ENCODE measurements around the gene WT1. TPM values are rescaled to one million over a fixed set of nuclear protein-coding genes. Genes with fewer than 3 reads are reported as not detected.

WT1 gene
- total and polyA plus RNA-seq, 2 of the 8 experiments (the other 6 are each of a cell fraction or from before 2014, with no cell fraction given), result 0.05 to 0.17 TPM

- no peak for TF ChIP-seq HDAC6 (IDR thresholded peaks at IDR 0.05; ENCODE audit: low read depth, low read length)
- no peak for TF ChIP-seq FOSL1 (IDR thresholded peaks at IDR 0.05; ENCODE audit: insufficient read depth, low read depth, low read length)
These were observed 2.8 kb downstream of the WT1 start (continued) for GRCh38 chr11:32432565-32432964.

Data from H1 (cell line).